Endothelial cell of umbilical vein (primary cell): ENCODE results near the gene SNIP1. TPM values are rescaled to one million over a fixed set of nuclear protein-coding genes. Genes with fewer than 3 reads are reported as not detected.

Experiments used
- BruUV-seq: library from RNA; stranded (reverse); fragments of 400-500 nt; replicated peaks from 2 replicates; lab custom pipeline; 2021; lab: Mats Ljungman, UMichigan
- CTCF ChIA-PET: fragments of 300-600, 350-600 bp; sonication (Branson Sonifier 250); formaldehyde crosslinking; loops from one replicate; lab custom pipeline; 2021; ENCODE audit warnings: antibody characterized with exemption, inconsistent platforms; lab: Charles Lee
- POLR2A ChIA-PET: fragments of 300-600, 350-600 bp; sonication (Branson Sonifier 250); formaldehyde crosslinking; loops from one replicate; lab custom pipeline; 2021; ENCODE audit warnings: antibody characterized with exemption, inconsistent platforms; lab: Charles Lee
- DNase-seq: peaks from one replicate; pipeline ENCODE4 v3.0.0-alpha.2; 2011; ENCODE audit warnings: low read depth, low spot score
- FAIRE-seq: peaks from 2 replicates; lab custom pipeline; 2011; peaks lifted over from hg19 to GRCh38; lab: Jason Lieb, UNC
- H2AFZ ChIP-seq: 2 replicates; pipeline ENCODE4 v1.6.0; 2012; ENCODE audit warnings: low read depth, low read length, control low read depth, inconsistent platforms
- H3K27ac ChIP-seq: 2 replicates; pipeline ENCODE4 v1.5.1; 2011; ENCODE audit warnings: low read depth, mild to moderate bottlenecking, control low read depth, low read length, moderate library complexity; ENCODE audit not compliant: insufficient read depth
- H3K27me3 ChIP-seq, 2 experiments: 2 replicates each; pipeline versions ENCODE4 v1.6.0 to v1.6.1; 2011; ENCODE audit warnings: low read length in 2 of 2, mixed read lengths in 1 of 2; ENCODE audit not compliant: control insufficient read depth in 2 of 2, insufficient read depth in 2 of 2
- H3K36me3 ChIP-seq, 2 experiments: 2 replicates in 1 of 2; 3 replicates in 1 of 2; pipeline ENCODE4 v1.5.1; 2011; ENCODE audit warnings: low read length in 2 of 2, mild to moderate bottlenecking in 1 of 2, moderate library complexity in 1 of 2; ENCODE audit not compliant: control insufficient read depth in 2 of 2, insufficient read depth in 2 of 2; ENCODE audit errors: extremely low read depth in 1 of 2
- H3K4me1 ChIP-seq: 3 replicates; pipeline ENCODE4 v1.5.1; 2011; ENCODE audit warnings: mild to moderate bottlenecking, low read length; ENCODE audit not compliant: control insufficient read depth, insufficient read depth; ENCODE audit errors: extremely low read depth
- H3K4me2 ChIP-seq: 2 replicates; pipeline ENCODE4 v1.6.1; 2011; ENCODE audit warnings: low read length, control low read depth, mixed read lengths; ENCODE audit not compliant: insufficient read depth
- H3K4me3 ChIP-seq, 3 experiments: fragments of 200-600 bp in 1 of 3; sonication (generic), shearing (Covaris generic) in 1 of 3; replicated peaks in 1 of 3; 2 replicates each; pipeline ENCODE4 v1.5.1; 2011 to 2016; ENCODE audit warnings: control low read depth in 3 of 3, low read length in 3 of 3, mild to moderate bottlenecking in 2 of 3, inconsistent platforms in 1 of 3, low read depth in 1 of 3, moderate library complexity in 1 of 3; ENCODE audit not compliant: insufficient read depth in 1 of 3
- H3K79me2 ChIP-seq: 2 replicates; pipeline ENCODE4 v1.6.0; 2012; ENCODE audit warnings: low read length, inconsistent platforms; ENCODE audit not compliant: control insufficient read depth, insufficient read depth
- H3K9ac ChIP-seq: replicated peaks from 2 replicates; pipeline ENCODE3; 2011; ENCODE audit warnings: low read length, control low read depth; ENCODE audit not compliant: insufficient read depth; ENCODE audit errors: extremely low read depth
- H3K9me1 ChIP-seq: replicated peaks from 3 replicates; pipeline ENCODE4 v1.6.0; 2011; ENCODE audit warnings: mild to moderate bottlenecking, low read length; ENCODE audit not compliant: control insufficient read depth, insufficient read depth; ENCODE audit errors: extremely low read depth
- H3K9me3 ChIP-seq: replicated peaks from 2 replicates; pipeline ENCODE4 v1.5.1; 2012; ENCODE audit warnings: low read length, inconsistent platforms; ENCODE audit not compliant: control insufficient read depth, insufficient read depth
- H4K20me1 ChIP-seq: replicated peaks from 2 replicates; pipeline ENCODE3; 2011; ENCODE audit warnings: mild to moderate bottlenecking, low read length; ENCODE audit not compliant: control insufficient read depth, insufficient read depth; ENCODE audit errors: extremely low read depth
- CTCF ChIP-seq, 2 donors: IDR thresholded peaks; 1 replicate in 1 of 2; 2 replicates in 1 of 2; pipeline ENCODE4 v1.5.1; 2011; ENCODE audit warnings: low read length in 2 of 2, mild to moderate bottlenecking in 2 of 2, moderate library complexity in 2 of 2, control low read depth in 1 of 2, inconsistent platforms in 1 of 2, low read depth in 1 of 2; ENCODE audit not compliant: insufficient read depth in 1 of 2; ENCODE audit errors: extremely low read depth in 1 of 2
- EZH2 ChIP-seq: IDR thresholded peaks from 2 replicates; pipeline ENCODE4 v1.6.1; 2012; ENCODE audit warnings: borderline replicate concordance, low read depth, mild to moderate bottlenecking, moderate library complexity, low read length, inconsistent platforms; ENCODE audit not compliant: severe bottlenecking
- FOS ChIP-seq: IDR thresholded peaks from 2 replicates; pipeline ENCODE4 v1.6.1; 2011; ENCODE audit warnings: mild to moderate bottlenecking, low read length, moderate library complexity, borderline replicate concordance; ENCODE audit not compliant: insufficient read depth
- GATA2 ChIP-seq: IDR thresholded peaks from 2 replicates; pipeline ENCODE4 v1.7.0; 2011; ENCODE audit warnings: low read depth, mild to moderate bottlenecking, moderate library complexity, mixed read lengths, low read length; ENCODE audit not compliant: insufficient read length, insufficient read depth
- JUN ChIP-seq: IDR thresholded peaks from 2 replicates; pipeline ENCODE4 v1.6.1; 2011; ENCODE audit warnings: borderline replicate concordance, low read depth; ENCODE audit not compliant: insufficient read length, insufficient read depth
- MAX ChIP-seq: IDR thresholded peaks from 2 replicates; pipeline ENCODE4 v1.6.1; 2011; ENCODE audit not compliant: insufficient read depth, insufficient read length
- MYC ChIP-seq: IDR thresholded peaks from one replicate; pipeline ENCODE4 v1.6.1; 2011; ENCODE audit warnings: mild to moderate bottlenecking, low read depth, low read length
- POLR2A ChIP-seq: IDR thresholded peaks from 2 replicates; pipeline ENCODE4 v1.6.1; 2012; ENCODE audit warnings: low read depth, mild to moderate bottlenecking, control low read depth, low read length
- POLR2AphosphoS5 ChIP-seq: IDR thresholded peaks from 2 replicates; pipeline ENCODE4 v1.6.1; 2012; ENCODE audit warnings: low read depth, mild to moderate bottlenecking, control low read depth, low read length, moderate library complexity; ENCODE audit not compliant: insufficient read depth
- dilution Hi-C: fragments of 300-500 bp; cut with MboI; formaldehyde crosslinking; loops from one replicate; pipeline ENCODE4 v1.15.0; 2019; ENCODE audit warnings: low sequenced_read_pairs; ENCODE audit not compliant: extremely low pct_ligation_motif_present
- intact Hi-C: fragments of 100-400 bp; cut with micrococcal nuclease; formaldehyde crosslinking; loops from one replicate; pipeline ENCODE4 v1.10.0; 2022
- polyA plus RNA-seq, 4 experiments: library from polyadenylated mRNA; depleted of rRNA in 3 of 4; stranded (reverse) in 3 of 4; unstranded in 1 of 4; fragments of >200 nt; gene quantifications; 2 replicates each; pipeline versions ENCODE4 v1.2.1 to v1.2.3, GENCODE V29; 2011 to 2012; ENCODE audit warnings: missing spikeins in 1 of 4
- total RNA-seq: library from RNA; stranded (reverse); gene quantifications from 2 replicates; pipeline ENCODE4 v1.2.3, GENCODE V29; 2021

Gene SNIP1
- total and polyA plus RNA-seq, 2 donors (not counting 3 experiments of a cell fraction or from before 2014, with no cell fraction given) = 3.7 to 18.4 TPM

GRCh38 chr1:37559080-37559479 is 5.0 kb upstream of the SNIP1 start:
- DNase-seq (no peak), FAIRE-seq (no peak)
- H3K4me1 ChIP-seq = peaks cover 11% of the 10 kb centered on the region
- ChIA-PET CTCF (no interaction called here), POLR2A (no interaction called here)
- no peak overlapping the region for H3K27ac ChIP-seq
- no peaks in the 10 kb centered on the region for H3K27me3 ChIP-seq
- no peaks in the 10 kb centered on the region for H3K9me3 ChIP-seq
- BruUV-seq = no TSS peak
- intact Hi-C loops (no loop called here), dilution Hi-C loops (no loop called here)
- H3K9me1 ChIP-seq = no peaks in the 10 kb centered on the region
- no peak overlapping the region for H3K9ac ChIP-seq
- H3K79me2 ChIP-seq = peaks cover under 1% of the 10 kb centered on the region
- no peak overlapping the region for H3K4me2 ChIP-seq
- no peak overlapping the region for H2AFZ ChIP-seq
- H3K36me3 ChIP-seq = no peaks in the 10 kb centered on the region
- no peak overlapping the region for H3K4me3 ChIP-seq
- TF ChIP-seq CTCF (IDR thresholded peaks at IDR 0.05; ENCODE audit: extremely low read depth in 1 of 2, insufficient read depth in 1 of 2, low read depth in 1 of 2, low read length in 2 of 2) (no peak), MYC (no peak), POLR2AphosphoS5 (no peak), JUN (no peak), EZH2 (no peak)
- no peaks in the 10 kb centered on the region for H4K20me1 ChIP-seq

- CTCF ChIA-PET = no interaction called here
- Histone ChIP-seq H3K9me3 (no peaks in the 10 kb centered on the region), H3K27ac (no peak overlapping the region), H3K79me2 (peaks cover 7% of the 10 kb centered on the region), H3K4me3 (no peak overlapping the region), H3K9me1 (no peaks in the 10 kb centered on the region), H3K27me3 (no peaks in the 10 kb centered on the region), H3K9ac (no peak overlapping the region), H3K4me1 (peaks cover 7% of the 10 kb centered on the region), H3K36me3 (no peaks in the 10 kb centered on the region), H4K20me1 (no peaks in the 10 kb centered on the region), H3K4me2 (no peak overlapping the region), H2AFZ (no peak overlapping the region)
- TF ChIP-seq MYC (no peak), CTCF (IDR thresholded peaks at IDR 0.05; ENCODE audit: extremely low read depth in 1 of 2, insufficient read depth in 1 of 2, low read depth in 1 of 2, low read length in 2 of 2) (no peak), MAX (no peak), EZH2 (no peak), POLR2AphosphoS5 (no peak), JUN (no peak), POLR2A (no peak), FOS (no peak), GATA2 (no peak)
- intact Hi-C loops (no loop called here), dilution Hi-C loops (no loop called here)
- no TSS peak for BruUV-seq
- POLR2A ChIA-PET = no interaction called here
- FAIRE-seq (no peak), DNase-seq (no peak)
Measured at GRCh38 chr1:37558411-37558810, 4.3 kb upstream of the SNIP1 start.
